ENCODE data around the gene SCFD1.
A peak's percentile ranks its signal among the peaks of the same experiment; 100 is the strongest.

Gene SCFD1

GRCh38 chr14:30759172-30760125 lies 137.3 kb downstream of the SCFD1 start:
- DNase-seq = no peak

- no peak for DNase-seq
These were observed 141.8 kb downstream of the SCFD1 start for GRCh38 chr14:30763891-30764290.

GRCh38 chr14:30767624-30768023 lies 145.5 kb downstream of the SCFD1 start:
- no peak for DNase-seq

- no peak for DNase-seq
These were observed 146.7 kb downstream of the SCFD1 start for GRCh38 chr14:30768791-30769190.

GRCh38 chr14:30770376-30770775 lies 148.3 kb downstream of the SCFD1 start:
- no peak for DNase-seq

- DNase-seq = no peak
These were observed 149.5 kb downstream of the SCFD1 start for GRCh38 chr14:30771595-30771994.

- peak; percentile 42 for DNase-seq
These were observed 157.1 kb downstream of the SCFD1 start for GRCh38 chr14:30779210-30779609.
